ENCODE data around the gene MYT1. TPM values are rescaled to one million over a fixed set of nuclear protein-coding genes. Genes with fewer than 3 reads are reported as not detected.

MYT1 gene
- total and polyA plus RNA-seq, 2 of the 13 experiments (the other 11 are each of a cell fraction or from before 2014, with no cell fraction given) = 0.58 to 2.5 TPM

- no peak for TF ChIP-seq POLR2AphosphoS2 (IDR thresholded peaks at IDR 0.05; ENCODE audit: low read depth, low read length)
- TF ChIP-seq NR0B2 (CRISPR knock-in tag; IDR thresholded peaks at IDR 0.05) = no peak
- TF ChIP-seq SP140L (CRISPR knock-in tag; IDR thresholded peaks at IDR 0.05; ENCODE audit: borderline replicate concordance) = no peak
- no peak for TF ChIP-seq ZNF383 (CRISPR knock-in tag; IDR thresholded peaks at IDR 0.05; ENCODE audit: borderline replicate concordance)
- no peak for TF ChIP-seq TCF7 (IDR thresholded peaks at IDR 0.05; ENCODE audit: low read depth)
- peak; percentile 45; the same call in 1 of the 2 replicates for TF ChIP-seq ZNF776 (CRISPR knock-in tag; IDR thresholded peaks at IDR 0.05)
- TF ChIP-seq ATM (IDR thresholded peaks at IDR 0.05; ENCODE audit: borderline replicate concordance) = no peak
- no peak for TF ChIP-seq ZBTB7B (CRISPR knock-in tag; IDR thresholded peaks at IDR 0.05)
- no peak for TF ChIP-seq ZFP36L2 (CRISPR knock-in tag; IDR thresholded peaks at IDR 0.05)
- TF ChIP-seq BRF2 (CRISPR knock-in tag; IDR thresholded peaks at IDR 0.05) = no peak
- no peak for TF ChIP-seq ZNF274 (CRISPR knock-in tag; IDR thresholded peaks at IDR 0.05)
- TF ChIP-seq TP53 (CRISPR knock-in tag; conservative IDR thresholded peaks at IDR 0.05) = no peak
- TF ChIP-seq ZFY (CRISPR knock-in tag; IDR thresholded peaks at IDR 0.05) = no peak
- no peak for TF ChIP-seq HNF1A (IDR thresholded peaks at IDR 0.05; ENCODE audit: low read depth)
- no peak for TF ChIP-seq HNF1A (CRISPR knock-in tag; IDR thresholded peaks at IDR 0.05; ENCODE audit: borderline replicate concordance)
- no peak for TF ChIP-seq SALL1 (CRISPR knock-in tag; IDR thresholded peaks at IDR 0.05)
- TF ChIP-seq HMGA1 (CRISPR knock-in tag; conservative IDR thresholded peaks at IDR 0.05) = no peak
- no peak for TF ChIP-seq RNF2 (conservative IDR thresholded peaks at IDR 0.05; ENCODE audit: low read depth)
- 0 out of 2 replicates have a peak, but pooled peaks have one; percentile 34 for TF ChIP-seq ZNF567 (CRISPR knock-in tag; IDR thresholded peaks at IDR 0.05; ENCODE audit: borderline replicate concordance)
- no peak for TF ChIP-seq CSRNP1 (CRISPR knock-in tag; IDR thresholded peaks at IDR 0.05)
- TF ChIP-seq ISX (CRISPR knock-in tag; conservative IDR thresholded peaks at IDR 0.05) = no peak
- no peak for TF ChIP-seq GABPB1 (CRISPR knock-in tag; IDR thresholded peaks at IDR 0.05)
- TF ChIP-seq RXRB (CRISPR knock-in tag; IDR thresholded peaks at IDR 0.05; ENCODE audit: borderline replicate concordance) = no peak
- TF ChIP-seq ZNF737 (CRISPR knock-in tag; IDR thresholded peaks at IDR 0.05; ENCODE audit: borderline replicate concordance) = no peak; the same call in 1 of the 2 replicates
- no peak for TF ChIP-seq ZNF138 (CRISPR knock-in tag; IDR thresholded peaks at IDR 0.05; ENCODE audit: low read depth)
- no peak for TF ChIP-seq RFX1 (IDR thresholded peaks at IDR 0.05)
Observed at GRCh38 chr20:64222851-64223525, 58.7 kb downstream of the MYT1 start (continued).

Data from HepG2 (cell line).